Measurements from ENCODE around the gene MLN.

Gene MLN

DNA sequence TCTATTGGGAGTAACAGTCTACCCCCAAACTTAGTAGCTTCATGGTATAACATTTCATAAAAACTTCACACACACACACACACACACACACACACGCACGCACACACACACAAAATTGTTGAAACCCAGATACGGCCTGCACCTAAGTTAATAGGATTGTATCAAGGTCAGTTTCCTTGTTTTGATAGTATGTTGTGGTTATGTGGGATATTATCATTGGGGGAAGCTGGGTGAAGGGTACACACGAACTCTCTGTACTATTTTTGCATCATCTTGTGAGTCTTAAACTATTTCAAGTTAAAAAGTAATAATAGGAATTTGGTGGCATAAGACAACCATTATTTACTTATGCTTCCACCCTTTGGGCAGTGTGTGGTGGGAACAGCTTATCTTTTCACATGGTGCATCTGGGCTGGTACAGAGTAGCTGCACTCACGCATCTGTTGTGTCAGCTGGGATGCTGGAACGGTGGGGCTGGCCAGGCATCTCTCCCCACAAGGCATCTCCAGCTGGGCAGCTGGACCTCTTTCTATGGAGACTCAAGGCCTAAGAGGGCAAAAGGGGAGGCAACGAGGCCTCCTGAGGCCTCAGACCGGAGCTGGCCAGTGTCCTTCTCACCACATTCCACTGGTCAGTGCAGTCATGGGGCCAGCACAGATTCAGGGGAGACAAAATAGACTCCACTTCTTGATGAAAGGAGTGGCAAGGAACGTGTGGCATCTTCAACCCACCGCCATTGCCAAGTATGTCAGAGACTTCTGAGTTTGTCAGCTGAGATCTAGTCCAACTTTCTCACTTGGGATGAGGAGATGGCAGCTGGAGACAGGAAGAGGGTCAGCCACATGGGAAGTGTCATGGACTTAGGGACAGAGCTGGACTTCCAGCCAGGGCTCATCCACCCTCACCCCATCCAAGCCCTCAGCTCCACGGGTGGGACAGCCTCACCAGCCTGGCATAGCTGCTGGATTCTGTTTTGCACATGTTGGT lies 36.6 kb downstream of the MLN start:
- no peaks in the 10 kb centered on the region for H3K9me3 ChIP-seq (ENCODE audit: insufficient read depth, low read depth, low read length)
- H3K9me2 ChIP-seq (replicated peaks; ENCODE audit: low read depth, low read length): no peaks in the 10 kb centered on the region
- H3K4me1 ChIP-seq (ENCODE audit: insufficient read depth, low read length, poor library complexity, severe bottlenecking): no peaks in the 10 kb centered on the region
- H4K20me1 ChIP-seq (ENCODE audit: insufficient read depth, low read length, poor library complexity, severe bottlenecking): no peaks in the 10 kb centered on the region
- H3K36me3 ChIP-seq (ENCODE audit: insufficient read depth, low read length): peaks cover under 1% of the 10 kb centered on the region; the same call in 1 of the 2 replicates
- no peak overlapping the region for H2AFZ ChIP-seq (ENCODE audit: low read length)
- no peak overlapping the region for H3K4me3 ChIP-seq (ENCODE audit: low read length, poor library complexity, severe bottlenecking)
- H3K4me2 ChIP-seq (ENCODE audit: low read depth, low read length, poor library complexity, severe bottlenecking): no peak overlapping the region
- H3K27me3 ChIP-seq (ENCODE audit: insufficient read depth, low read length, poor library complexity, severe bottlenecking): no peaks in the 10 kb centered on the region
- H3K79me2 ChIP-seq (ENCODE audit: insufficient read depth, low read length): no peaks in the 10 kb centered on the region
- TF ChIP-seq, protein P1, sequence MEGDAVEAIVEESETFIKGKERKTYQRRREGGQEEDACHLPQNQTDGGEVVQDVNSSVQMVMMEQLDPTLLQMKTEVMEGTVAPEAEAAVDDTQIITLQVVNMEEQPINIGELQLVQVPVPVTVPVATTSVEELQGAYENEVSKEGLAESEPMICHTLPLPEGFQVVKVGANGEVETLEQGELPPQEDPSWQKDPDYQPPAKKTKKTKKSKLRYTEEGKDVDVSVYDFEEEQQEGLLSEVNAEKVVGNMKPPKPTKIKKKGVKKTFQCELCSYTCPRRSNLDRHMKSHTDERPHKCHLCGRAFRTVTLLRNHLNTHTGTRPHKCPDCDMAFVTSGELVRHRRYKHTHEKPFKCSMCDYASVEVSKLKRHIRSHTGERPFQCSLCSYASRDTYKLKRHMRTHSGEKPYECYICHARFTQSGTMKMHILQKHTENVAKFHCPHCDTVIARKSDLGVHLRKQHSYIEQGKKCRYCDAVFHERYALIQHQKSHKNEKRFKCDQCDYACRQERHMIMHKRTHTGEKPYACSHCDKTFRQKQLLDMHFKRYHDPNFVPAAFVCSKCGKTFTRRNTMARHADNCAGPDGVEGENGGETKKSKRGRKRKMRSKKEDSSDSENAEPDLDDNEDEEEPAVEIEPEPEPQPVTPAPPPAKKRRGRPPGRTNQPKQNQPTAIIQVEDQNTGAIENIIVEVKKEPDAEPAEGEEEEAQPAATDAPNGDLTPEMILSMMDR (conservative IDR thresholded peaks at IDR 0.05; ENCODE audit: low read length): no peak
- TF ChIP-seq EZH2phosphoT487 (IDR thresholded peaks at IDR 0.05; ENCODE audit: borderline replicate concordance): no peak
- H3K9ac ChIP-seq (ENCODE audit: low read depth, low read length, poor library complexity, severe bottlenecking): no peak overlapping the region
- no peaks in the 10 kb centered on the region for H3F3A ChIP-seq (ENCODE audit: low read depth)

DNA sequence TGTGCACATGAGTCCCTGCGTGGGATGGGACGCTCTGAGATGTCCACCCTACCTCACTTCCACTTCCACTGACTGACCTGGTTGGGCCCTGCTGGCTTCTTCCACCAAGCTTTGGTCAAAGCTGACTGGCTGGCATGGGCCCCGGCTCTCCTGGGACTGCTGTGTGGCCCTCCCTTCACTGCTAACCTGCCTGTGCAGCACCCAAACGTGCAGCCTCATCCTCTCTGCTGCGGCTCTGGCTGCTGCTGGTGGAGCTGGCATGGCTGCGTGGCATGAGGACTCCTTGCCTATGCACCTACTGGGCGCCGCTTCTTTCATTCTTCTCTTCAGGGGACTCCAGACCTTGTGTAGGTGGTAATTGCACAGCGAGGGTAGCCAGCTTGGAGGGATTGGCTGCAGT lies 38.4 kb downstream of the MLN start:
- Histone ChIP-seq H3K9me2 (replicated peaks; ENCODE audit: low read depth, low read length) (no peaks in the 10 kb centered on the region), H3K36me3 (ENCODE audit: insufficient read depth, low read length) (no peaks in the 10 kb centered on the region), H3K9ac (ENCODE audit: low read depth, low read length, poor library complexity, severe bottlenecking) (no peak overlapping the region), H3K4me2 (ENCODE audit: low read depth, low read length, poor library complexity, severe bottlenecking) (no peak overlapping the region), H3K79me2 (ENCODE audit: insufficient read depth, low read length) (no peaks in the 10 kb centered on the region), H4K20me1 (ENCODE audit: insufficient read depth, low read length, poor library complexity, severe bottlenecking) (no peaks in the 10 kb centered on the region), H3K4me1 (ENCODE audit: insufficient read depth, low read length, poor library complexity, severe bottlenecking) (peaks cover 16% of the 10 kb centered on the region), H3K27me3 (ENCODE audit: insufficient read depth, low read length, poor library complexity, severe bottlenecking) (no peaks in the 10 kb centered on the region), H3K9me3 (ENCODE audit: insufficient read depth, low read depth, low read length) (no peaks in the 10 kb centered on the region), H3F3A (ENCODE audit: low read depth) (no peaks in the 10 kb centered on the region), H2AFZ (ENCODE audit: low read length) (no peak overlapping the region), H3K4me3 (ENCODE audit: low read length, poor library complexity, severe bottlenecking) (no peak overlapping the region)
- no peak for TF ChIP-seq EZH2phosphoT487 (IDR thresholded peaks at IDR 0.05; ENCODE audit: borderline replicate concordance)
- TF ChIP-seq, protein P1 (conservative IDR thresholded peaks at IDR 0.05; ENCODE audit: low read length): no peak

DNA sequence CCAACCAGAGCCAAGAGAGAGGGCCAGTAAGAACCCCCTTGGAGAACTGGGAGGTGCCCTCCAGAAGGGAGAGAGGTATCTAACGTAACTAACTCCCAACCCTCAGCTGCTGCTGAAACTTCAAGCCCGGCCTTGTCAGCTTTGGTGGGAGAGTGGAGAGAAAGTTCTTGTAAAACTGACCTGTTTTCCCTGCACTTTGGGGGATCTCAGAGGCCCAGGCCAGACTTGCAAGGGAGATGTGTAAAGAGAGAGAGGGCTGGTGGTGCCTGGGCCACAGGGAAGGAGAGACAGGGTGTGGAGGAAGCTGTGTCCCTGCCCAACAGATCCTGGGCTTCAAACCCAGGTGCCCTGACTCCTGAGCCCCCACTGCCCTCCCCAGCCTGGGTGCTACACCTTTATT lies 39.8 kb downstream of the MLN start:
- no peaks in the 10 kb centered on the region for H3K36me3 ChIP-seq (ENCODE audit: insufficient read depth, low read length)
- H3K9me3 ChIP-seq (ENCODE audit: insufficient read depth, low read depth, low read length): no peaks in the 10 kb centered on the region
- no peaks in the 10 kb centered on the region for H4K20me1 ChIP-seq (ENCODE audit: insufficient read depth, low read length, poor library complexity, severe bottlenecking)
- H3K9me2 ChIP-seq (replicated peaks; ENCODE audit: low read depth, low read length): no peaks in the 10 kb centered on the region
- no peak overlapping the region for H2AFZ ChIP-seq (ENCODE audit: low read length)
- no peaks in the 10 kb centered on the region for H3K79me2 ChIP-seq (ENCODE audit: insufficient read depth, low read length)
- H3K9ac ChIP-seq (ENCODE audit: low read depth, low read length, poor library complexity, severe bottlenecking): no peak overlapping the region
- H3K4me2 ChIP-seq (ENCODE audit: low read depth, low read length, poor library complexity, severe bottlenecking): no peak overlapping the region
- TF ChIP-seq, protein P1 (conservative IDR thresholded peaks at IDR 0.05; ENCODE audit: low read length): no peak
- TF ChIP-seq EZH2phosphoT487 (IDR thresholded peaks at IDR 0.05; ENCODE audit: borderline replicate concordance): no peak
- peaks cover 22% of the 10 kb centered on the region for H3K4me1 ChIP-seq (ENCODE audit: insufficient read depth, low read length, poor library complexity, severe bottlenecking)
- H3K27me3 ChIP-seq (ENCODE audit: insufficient read depth, low read length, poor library complexity, severe bottlenecking): no peaks in the 10 kb centered on the region
- H3F3A ChIP-seq (ENCODE audit: low read depth): no peaks in the 10 kb centered on the region
- no peak overlapping the region for H3K4me3 ChIP-seq (ENCODE audit: low read length, poor library complexity, severe bottlenecking)
